Mucosa of rectum (tissue), 2 donors: ENCODE measurements around the gene PARD3B.

Experiments
- H3K27ac ChIP-seq, 2 donors: one replicate each; pipeline ENCODE4 v1.7.0; 2013; ENCODE audit warnings: inconsistent platforms in 2 of 2, low read depth in 2 of 2, low read length in 2 of 2
- H3K27me3 ChIP-seq, 2 donors: one replicate each; pipeline ENCODE4 v1.7.0; 2013; ENCODE audit warnings: low read length in 2 of 2; ENCODE audit not compliant: control insufficient read depth in 2 of 2, insufficient read depth in 2 of 2
- H3K36me3 ChIP-seq, 2 donors: one replicate each; pipeline ENCODE4 v1.7.0; 2013; ENCODE audit warnings: low read length in 2 of 2; ENCODE audit not compliant: control insufficient read depth in 2 of 2, insufficient read depth in 2 of 2
- H3K4me1 ChIP-seq, 2 donors: one replicate each; pipeline ENCODE4 v1.7.0; 2013; ENCODE audit warnings: low read length in 2 of 2, mild to moderate bottlenecking in 1 of 2; ENCODE audit not compliant: control insufficient read depth in 2 of 2, insufficient read depth in 2 of 2
- H3K4me3 ChIP-seq, 2 donors: one replicate each; pipeline ENCODE4 v1.7.0; 2013; ENCODE audit warnings: low read length in 2 of 2
- H3K9ac ChIP-seq, 2 donors: one replicate each; pipeline ENCODE4 v1.7.0; 2013; ENCODE audit warnings: low read length in 2 of 2, low read depth in 1 of 2, mild to moderate bottlenecking in 1 of 2
- H3K9me3 ChIP-seq, 2 donors: one replicate each; pipeline ENCODE4 v1.7.0; 2013; ENCODE audit warnings: low read length in 2 of 2; ENCODE audit not compliant: control insufficient read depth in 2 of 2
- donor health status: healthy.
- donor health status: Normal muscosa, but diverticular disease.

PARD3B gene

GRCh38 chr2:205628422-205628821 lies 1083.1 kb downstream of the PARD3B start:
- Histone ChIP-seq H3K9ac (no peak overlapping the region), H3K9me3 (no peaks in the 10 kb centered on the region)

GRCh38 chr2:205629091-205629776 lies 1084.0 kb downstream of the PARD3B start:
- Histone ChIP-seq H3K9me3 (no peaks in the 10 kb centered on the region), H3K27me3 (no peaks in the 10 kb centered on the region), H3K36me3 (no peaks in the 10 kb centered on the region), H3K9ac (no peak overlapping the region), H3K4me1 (no peaks in the 10 kb centered on the region), H3K4me3 (no peak overlapping the region), H3K27ac (no peak overlapping the region)

More at GRCh38 chr2:205628422-205628821, 1083.1 kb downstream of the PARD3B start:
- no peaks in the 10 kb centered on the region for H3K36me3 ChIP-seq
- no peaks in the 10 kb centered on the region for H3K27me3 ChIP-seq
- H3K27ac ChIP-seq: no peak overlapping the region
- H3K4me1 ChIP-seq: no peaks in the 10 kb centered on the region
- H3K4me3 ChIP-seq: no peak overlapping the region

GRCh38 chr2:205633994-205634393 lies 1088.7 kb downstream of the PARD3B start:
- Histone ChIP-seq H3K4me1 (no peaks in the 10 kb centered on the region), H3K27me3 (no peaks in the 10 kb centered on the region), H3K9ac (no peak overlapping the region), H3K36me3 (no peaks in the 10 kb centered on the region), H3K27ac (no peak overlapping the region), H3K4me3 (no peak overlapping the region), H3K9me3 (no peaks in the 10 kb centered on the region)

- Histone ChIP-seq H3K27ac (no peak overlapping the region), H3K27me3 (no peaks in the 10 kb centered on the region), H3K4me1 (no peaks in the 10 kb centered on the region), H3K4me3 (no peak overlapping the region), H3K9ac (no peak overlapping the region), H3K36me3 (no peaks in the 10 kb centered on the region), H3K9me3 (no peaks in the 10 kb centered on the region)
These were observed 1091.5 kb downstream of the PARD3B start for GRCh38 chr2:205636549-205637319.

GRCh38 chr2:205637320-205637602 lies 1092.0 kb downstream of the PARD3B start:
- Histone ChIP-seq H3K9ac (no peak overlapping the region), H3K27me3 (peaks cover 0 to under 1% of the 10 kb centered on the region in 2 donors), H3K4me3 (no peak overlapping the region), H3K9me3 (no peaks in the 10 kb centered on the region), H3K27ac (no peak overlapping the region), H3K36me3 (no peaks in the 10 kb centered on the region), H3K4me1 (no peaks in the 10 kb centered on the region)

- H3K4me3 ChIP-seq: no peak overlapping the region
- H3K9me3 ChIP-seq: no peaks in the 10 kb centered on the region
- no peaks in the 10 kb centered on the region for H3K4me1 ChIP-seq
- peaks cover 0 to 3% of the 10 kb centered on the region in 2 donors for H3K27me3 ChIP-seq
- H3K9ac ChIP-seq: no peak overlapping the region
- no peaks in the 10 kb centered on the region for H3K36me3 ChIP-seq
- no peak overlapping the region for H3K27ac ChIP-seq
These were observed 1092.7 kb downstream of the PARD3B start for GRCh38 chr2:205637779-205638503.

- H3K9me3 ChIP-seq: no peaks in the 10 kb centered on the region
- H3K27me3 ChIP-seq: peaks cover 0 to 3% of the 10 kb centered on the region in 2 donors
- H3K4me3 ChIP-seq: no peak overlapping the region
- no peak overlapping the region for H3K27ac ChIP-seq
- H3K9ac ChIP-seq: no peak overlapping the region
- H3K4me1 ChIP-seq: no peaks in the 10 kb centered on the region
- no peaks in the 10 kb centered on the region for H3K36me3 ChIP-seq
These were observed 1095.4 kb downstream of the PARD3B start for GRCh38 chr2:205640716-205641115.

- H3K27ac ChIP-seq: no peak overlapping the region
- H3K4me1 ChIP-seq: no peaks in the 10 kb centered on the region
- peaks cover 0 to 3% of the 10 kb centered on the region in 2 donors for H3K27me3 ChIP-seq
- H3K4me3 ChIP-seq: no peak overlapping the region
- no peaks in the 10 kb centered on the region for H3K36me3 ChIP-seq
- H3K9ac ChIP-seq: no peak overlapping the region
- no peaks in the 10 kb centered on the region for H3K9me3 ChIP-seq
These were observed 1097.5 kb downstream of the PARD3B start for GRCh38 chr2:205642599-205643356.

- Histone ChIP-seq H3K36me3 (no peaks in the 10 kb centered on the region), H3K27ac (no peak overlapping the region), H3K9ac (no peak overlapping the region), H3K4me3 (no peak overlapping the region), H3K4me1 (no peaks in the 10 kb centered on the region), H3K9me3 (no peaks in the 10 kb centered on the region), H3K27me3 (peaks cover 0 to 3% of the 10 kb centered on the region in 2 donors)
These were observed 1098.2 kb downstream of the PARD3B start for GRCh38 chr2:205643391-205643885.
